Embryonic facial prominence (tissue), 1 donor: ENCODE results near the gene IL10RB.

ENCODE experiments used
- DNase-seq: peaks from one replicate; pipeline ENCODE4 v3.0.0-alpha.2; 2016; ENCODE audit errors: extremely low spot score

Gene IL10RB

GRCh38 chr21:33332143-33332542 is 66.0 kb downstream of the IL10RB start:
- no peak for DNase-seq

- DNase-seq = no peak
These were observed 68.0 kb downstream of the IL10RB start for GRCh38 chr21:33334191-33334590.

GRCh38 chr21:33334824-33335223 is 68.7 kb downstream of the IL10RB start:
- DNase-seq = no peak

GRCh38 chr21:33339135-33339534 is 73.0 kb downstream of the IL10RB start:
- no peak for DNase-seq

- DNase-seq = no peak
These were observed 73.8 kb downstream of the IL10RB start for GRCh38 chr21:33339918-33340317.

GRCh38 chr21:33345751-33346238 is 79.6 kb downstream of the IL10RB start:
- no peak for DNase-seq
